Muscle layer of colon (tissue), 2 donors: ENCODE measurements around the gene ARL13B.
"Not testable (repeated sequence)": the region's sequence is repeated elsewhere in the genome, so short reads cannot be mapped to it uniquely, and the experiment has no call there.

Source experiments
- H3K27ac ChIP-seq: one replicate; pipeline ENCODE4 v1.7.0; 2013; ENCODE audit warnings: low read depth, mild to moderate bottlenecking, low read length, moderate library complexity
- H3K27me3 ChIP-seq, 2 donors: one replicate each; pipeline ENCODE4 v1.7.0; 2013; ENCODE audit warnings: low read length in 2 of 2, mild to moderate bottlenecking in 2 of 2; ENCODE audit not compliant: insufficient read depth in 2 of 2, control insufficient read depth in 1 of 2
- H3K36me3 ChIP-seq: one replicate; pipeline ENCODE4 v1.7.0; 2013; ENCODE audit warnings: mild to moderate bottlenecking, low read length; ENCODE audit not compliant: insufficient read depth
- H3K4me1 ChIP-seq: one replicate; pipeline ENCODE4 v1.7.0; 2013; ENCODE audit warnings: mild to moderate bottlenecking, low read length; ENCODE audit not compliant: insufficient read depth
- H3K4me3 ChIP-seq, 2 donors: one replicate each; pipeline ENCODE4 v1.7.0; 2013; ENCODE audit warnings: low read length in 2 of 2, low read depth in 1 of 2, mild to moderate bottlenecking in 1 of 2, moderate library complexity in 1 of 2
- H3K9ac ChIP-seq: one replicate; pipeline ENCODE4 v1.7.0; 2013; ENCODE audit warnings: low read length
- H3K9me3 ChIP-seq: one replicate; pipeline ENCODE4 v1.7.0; 2013; ENCODE audit warnings: mild to moderate bottlenecking, low read length
- donor health status: abdominal sarcoma.
- donor health status: Adenocarcinoma of cecum.

Gene ARL13B

DNA sequence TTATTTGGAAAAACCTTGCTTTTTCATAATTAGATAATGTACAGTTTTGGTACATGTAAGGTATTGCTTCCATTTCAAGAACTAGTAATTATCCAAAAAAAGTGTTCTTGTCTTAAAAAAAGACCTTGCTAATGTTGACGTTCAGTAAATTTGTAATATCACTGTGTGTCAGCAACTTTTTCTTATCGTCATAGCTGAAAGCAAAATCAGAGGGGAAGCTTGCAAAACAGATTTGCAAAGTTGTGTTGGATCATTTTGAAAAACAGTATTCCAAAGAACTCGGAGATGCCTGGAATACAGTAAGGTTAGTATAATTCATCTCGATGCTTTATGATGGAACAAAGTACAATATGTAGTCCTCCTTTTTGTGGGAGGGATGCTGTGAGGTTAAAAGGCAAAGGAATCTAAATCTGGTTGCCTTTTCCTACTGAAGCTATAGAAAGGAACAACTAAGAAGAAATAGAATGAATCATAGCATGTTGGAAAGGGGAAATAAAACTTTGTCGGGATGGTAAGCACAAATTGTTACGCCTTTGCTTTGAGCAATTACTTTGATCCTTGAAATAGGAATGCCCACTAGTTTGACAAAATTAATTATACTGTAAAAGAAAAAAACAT lies 84.4 kb downstream of the ARL13B start:
- H3K27me3 ChIP-seq: no peaks in the 10 kb centered on the region
- no peak overlapping the region for H3K9ac ChIP-seq
- H3K27ac ChIP-seq: no peak overlapping the region
- H3K9me3 ChIP-seq: no peaks in the 10 kb centered on the region
- H3K4me1 ChIP-seq: peaks cover 14% of the 10 kb centered on the region
- peak overlapping the region in 1 of 2 donors; percentile 93 for H3K4me3 ChIP-seq
- H3K36me3 ChIP-seq: peaks cover 13% of the 10 kb centered on the region

DNA sequence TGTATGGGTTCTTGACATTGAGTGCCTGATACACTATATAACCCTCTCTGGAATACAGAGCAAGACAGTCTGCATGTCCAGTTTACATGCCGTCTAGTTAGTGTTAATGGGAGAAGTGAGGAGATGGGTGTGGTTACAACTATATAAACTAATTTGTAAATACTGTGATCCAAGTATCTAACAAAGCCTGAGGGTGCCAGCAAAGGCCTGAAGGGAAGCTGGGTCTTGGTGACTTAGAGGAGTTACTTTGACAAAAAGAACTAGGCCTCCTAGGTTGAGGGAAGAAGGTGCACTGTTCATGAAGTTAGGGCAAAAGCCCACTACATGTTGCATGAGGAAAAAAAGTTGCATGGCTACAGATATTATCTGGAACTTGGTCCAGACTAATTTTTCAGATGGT lies 85.2 kb downstream of the ARL13B start:
- H3K9me3 ChIP-seq: no peaks in the 10 kb centered on the region
- H3K36me3 ChIP-seq: peaks cover 9% of the 10 kb centered on the region
- H3K27me3 ChIP-seq: no peaks in the 10 kb centered on the region
- no peak overlapping the region for H3K27ac ChIP-seq
- H3K4me3 ChIP-seq: no peak overlapping the region
- H3K4me1 ChIP-seq: peaks cover 14% of the 10 kb centered on the region
- H3K9ac ChIP-seq: no peak overlapping the region

DNA sequence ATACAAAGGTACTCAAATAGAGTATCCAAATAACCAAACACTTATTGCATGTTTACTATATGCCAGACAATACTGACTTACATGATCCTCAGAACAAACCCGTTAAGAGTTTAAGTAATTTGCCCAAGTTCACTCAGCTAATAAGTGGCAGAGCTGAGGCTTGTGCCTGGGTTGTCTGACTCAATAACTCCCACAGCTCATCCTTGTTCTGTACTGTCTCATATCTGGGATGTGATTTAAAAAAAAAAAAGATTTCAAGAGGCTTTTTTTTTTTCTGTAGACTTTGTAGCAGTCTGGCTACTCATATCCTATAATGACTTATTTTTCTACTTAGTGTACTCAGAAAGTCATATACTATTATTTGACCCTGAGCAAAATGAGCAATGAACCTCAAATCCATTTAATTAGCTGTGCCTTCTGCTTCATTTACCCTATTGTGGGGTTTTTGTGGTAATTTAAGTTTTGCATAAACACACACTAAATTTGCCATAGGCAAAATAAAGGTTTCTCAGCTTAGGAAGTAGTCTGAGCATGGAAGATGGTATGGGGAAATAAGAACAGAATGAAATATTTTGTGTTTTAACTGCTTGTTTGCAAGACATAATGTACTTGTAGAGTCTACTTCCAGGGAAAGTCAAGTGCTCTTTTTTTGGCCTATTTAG lies 86.0 kb downstream of the ARL13B start:
- H3K9ac ChIP-seq: no peak overlapping the region
- no peaks in the 10 kb centered on the region for H3K9me3 ChIP-seq
- H3K27ac ChIP-seq: no peak overlapping the region
- H3K36me3 ChIP-seq: peaks cover 4% of the 10 kb centered on the region
- H3K4me1 ChIP-seq: peaks cover 14% of the 10 kb centered on the region
- H3K4me3 ChIP-seq: no peak overlapping the region
- H3K27me3 ChIP-seq: no peaks in the 10 kb centered on the region

GRCh38 chr3:94066506-94067500 lies 86.8 kb downstream of the ARL13B start:
- Histone ChIP-seq H3K27ac (no peak overlapping the region), H3K9ac (no peak overlapping the region), H3K27me3 (no peaks in the 10 kb centered on the region), H3K4me3 (no peak overlapping the region), H3K9me3 (no peaks in the 10 kb centered on the region), H3K4me1 (peaks cover 14% of the 10 kb centered on the region), H3K36me3 (peaks cover 6% of the 10 kb centered on the region)

GRCh38 chr3:94069194-94069813 lies 89.3 kb downstream of the ARL13B start:
- Histone ChIP-seq H3K27me3 (no peaks in the 10 kb centered on the region), H3K9me3 (no peaks in the 10 kb centered on the region), H3K9ac (no peak overlapping the region), H3K36me3 (peaks cover 12% of the 10 kb centered on the region), H3K4me1 (peaks cover 7% of the 10 kb centered on the region), H3K27ac (no peak overlapping the region), H3K4me3 (no peak overlapping the region)

DNA sequence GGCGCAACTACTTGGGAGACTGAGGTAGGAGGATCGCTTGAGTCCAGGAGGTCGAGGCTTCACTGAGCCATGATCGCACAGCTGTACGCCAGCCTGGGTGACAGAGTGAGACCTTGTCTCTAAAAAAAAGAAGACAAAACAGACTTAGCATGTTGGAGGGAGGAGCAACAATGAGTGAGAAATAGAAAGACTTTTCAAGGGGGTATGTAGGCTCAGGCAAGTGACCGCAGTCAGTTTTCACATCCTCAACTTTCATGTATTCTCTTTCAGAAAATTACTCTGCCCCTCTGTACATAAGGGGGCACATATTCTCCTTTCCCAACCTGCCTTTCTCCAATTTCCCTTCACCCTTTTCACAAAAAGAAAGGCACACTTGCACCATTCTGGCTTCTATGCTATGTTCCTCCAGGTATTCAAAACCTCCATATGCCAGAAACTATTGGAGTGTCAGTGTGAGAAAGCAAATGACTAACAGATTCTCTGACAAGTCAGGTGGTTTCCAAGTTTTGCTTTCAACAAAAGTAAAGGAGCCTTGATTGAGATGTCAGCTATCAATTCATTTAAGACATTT lies 90.5 kb downstream of the ARL13B start:
- Histone ChIP-seq H3K27me3 (no peaks in the 10 kb centered on the region), H3K27ac (no peak overlapping the region), H3K9ac (no peak overlapping the region)

DNA sequence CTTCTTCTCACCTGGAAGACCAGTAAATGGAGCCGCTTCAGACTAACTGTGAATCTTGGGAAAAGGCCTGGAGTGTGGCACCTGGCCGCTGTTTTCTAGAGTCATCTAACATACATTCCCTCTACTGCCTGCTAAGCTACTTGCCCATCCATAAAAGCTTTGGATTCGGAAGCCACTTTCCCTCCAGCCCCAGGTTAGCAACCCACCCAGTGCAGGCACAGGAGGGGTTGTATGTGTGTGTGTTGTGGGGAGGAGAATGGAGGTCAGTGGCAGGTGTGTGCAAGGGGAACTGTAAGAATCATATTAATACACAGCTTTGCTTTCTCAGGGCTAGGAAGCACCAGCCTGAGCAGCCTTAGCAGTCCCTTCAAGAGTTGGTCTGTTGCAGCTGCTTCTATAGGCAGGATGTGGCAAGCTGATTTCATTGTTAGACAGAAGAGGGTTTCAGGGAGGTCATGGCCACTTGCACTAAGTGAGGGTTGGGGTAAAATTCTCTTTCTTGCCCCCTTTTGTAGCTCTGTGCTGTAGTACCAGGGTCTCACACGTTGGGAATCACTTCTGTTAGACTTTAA lies 91.8 kb downstream of the ARL13B start:
- no peaks in the 10 kb centered on the region for H3K27me3 ChIP-seq
- no peak overlapping the region for H3K27ac ChIP-seq
- H3K9me3 ChIP-seq: no peaks in the 10 kb centered on the region
- no peak overlapping the region for H3K4me3 ChIP-seq
- H3K36me3 ChIP-seq: peaks cover 16% of the 10 kb centered on the region
- peaks cover 5% of the 10 kb centered on the region for H3K4me1 ChIP-seq
- no peak overlapping the region for H3K9ac ChIP-seq

More for the DNA sequence above, 90.5 kb downstream of the ARL13B start:
- H3K9me3 ChIP-seq: no peaks in the 10 kb centered on the region
- H3K36me3 ChIP-seq: peaks cover 12% of the 10 kb centered on the region
- peaks cover 5% of the 10 kb centered on the region for H3K4me1 ChIP-seq
- no peak overlapping the region for H3K4me3 ChIP-seq

GRCh38 chr3:94076055-94076454 lies 96.1 kb downstream of the ARL13B start:
- H3K27ac ChIP-seq: no peak overlapping the region
- H3K4me3 ChIP-seq: no peak overlapping the region
- H3K4me1 ChIP-seq: no peaks in the 10 kb centered on the region
- H3K36me3 ChIP-seq: peaks cover 13% of the 10 kb centered on the region
- H3K9ac ChIP-seq: no peak overlapping the region
- H3K9me3 ChIP-seq: no peaks in the 10 kb centered on the region
- H3K27me3 ChIP-seq: no peaks in the 10 kb centered on the region

GRCh38 chr3:94080552-94080951 lies 100.6 kb downstream of the ARL13B start:
- H3K27ac ChIP-seq, H3K36me3 ChIP-seq, H3K9me3 ChIP-seq: not testable (repeated sequence)

DNA sequence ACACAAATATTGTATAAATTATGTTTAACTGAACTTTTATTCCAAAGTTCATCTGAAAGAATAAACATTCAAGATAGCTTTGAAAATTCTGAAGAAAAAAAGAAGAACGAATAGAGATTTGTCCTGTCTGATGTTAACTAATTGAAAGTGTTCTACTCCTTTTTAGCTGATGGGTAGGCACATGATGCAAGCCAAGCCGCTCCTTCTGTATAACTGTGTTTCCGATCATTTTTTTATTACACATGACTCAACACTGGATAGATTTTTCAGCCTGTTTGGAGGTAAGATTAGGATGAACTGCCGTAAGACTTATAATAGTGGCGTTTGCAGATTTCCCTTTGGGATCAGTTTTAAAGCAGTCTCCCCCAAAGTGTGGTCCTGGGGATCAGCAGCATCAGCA lies 101.9 kb downstream of the ARL13B start:
- Histone ChIP-seq H3K27me3 (no peaks in the 10 kb centered on the region), H3K36me3 (no peaks in the 10 kb centered on the region), H3K9ac (no peak overlapping the region), H3K9me3 (no peaks in the 10 kb centered on the region), H3K27ac (no peak overlapping the region), H3K4me1 (no peaks in the 10 kb centered on the region), H3K4me3 (no peak overlapping the region)

More at GRCh38 chr3:94080552-94080951, 100.6 kb downstream of the ARL13B start:
- H3K27me3 ChIP-seq, H3K9ac ChIP-seq, H3K4me3 ChIP-seq, H3K4me1 ChIP-seq: not testable (repeated sequence)
